GM12873 (cell line): Measurements from ENCODE around the gene ZNF593OS.

Source experiments
- TF ChIP-seq, protein P1 (sequence below): IDR thresholded peaks from 2 replicates; pipeline ENCODE4 v1.5.1; 2012; ENCODE audit warnings: low read depth, mild to moderate bottlenecking, moderate library complexity, low read length, control low read depth; ENCODE audit not compliant: insufficient read depth; ENCODE audit errors: missing control alignments

ZNF593OS gene

GRCh38 chr1:26171084-26172072, at the start of gene ZNF593OS:
Gene ZNF593OS (minus strand): TSS chr1:26171832. CDS start chr1:26171661, 171 bp downstream.
- TF ChIP-seq, protein P1, sequence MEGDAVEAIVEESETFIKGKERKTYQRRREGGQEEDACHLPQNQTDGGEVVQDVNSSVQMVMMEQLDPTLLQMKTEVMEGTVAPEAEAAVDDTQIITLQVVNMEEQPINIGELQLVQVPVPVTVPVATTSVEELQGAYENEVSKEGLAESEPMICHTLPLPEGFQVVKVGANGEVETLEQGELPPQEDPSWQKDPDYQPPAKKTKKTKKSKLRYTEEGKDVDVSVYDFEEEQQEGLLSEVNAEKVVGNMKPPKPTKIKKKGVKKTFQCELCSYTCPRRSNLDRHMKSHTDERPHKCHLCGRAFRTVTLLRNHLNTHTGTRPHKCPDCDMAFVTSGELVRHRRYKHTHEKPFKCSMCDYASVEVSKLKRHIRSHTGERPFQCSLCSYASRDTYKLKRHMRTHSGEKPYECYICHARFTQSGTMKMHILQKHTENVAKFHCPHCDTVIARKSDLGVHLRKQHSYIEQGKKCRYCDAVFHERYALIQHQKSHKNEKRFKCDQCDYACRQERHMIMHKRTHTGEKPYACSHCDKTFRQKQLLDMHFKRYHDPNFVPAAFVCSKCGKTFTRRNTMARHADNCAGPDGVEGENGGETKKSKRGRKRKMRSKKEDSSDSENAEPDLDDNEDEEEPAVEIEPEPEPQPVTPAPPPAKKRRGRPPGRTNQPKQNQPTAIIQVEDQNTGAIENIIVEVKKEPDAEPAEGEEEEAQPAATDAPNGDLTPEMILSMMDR = no peak

DNA sequence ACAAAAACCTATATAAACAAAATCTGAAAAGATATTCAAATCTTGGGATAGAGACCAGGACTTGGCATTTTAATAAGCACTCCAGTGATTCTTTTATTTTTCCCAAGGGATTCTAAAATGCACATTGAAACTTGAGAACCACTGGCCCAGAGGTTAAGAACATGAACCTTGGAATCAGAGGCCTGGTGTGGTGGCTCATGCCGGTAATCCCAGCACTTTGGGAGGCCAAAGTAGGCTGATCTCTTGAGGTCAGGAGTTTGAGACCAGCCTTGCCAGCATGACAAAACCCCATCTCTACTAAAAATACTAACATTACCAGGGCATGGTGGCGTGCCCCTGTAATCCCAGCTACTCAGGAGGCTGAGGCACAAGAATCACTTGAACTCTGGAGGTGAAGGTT, 49.5 kb upstream of the ZNF593OS start:
- TF ChIP-seq, protein P1 = no peak

DNA sequence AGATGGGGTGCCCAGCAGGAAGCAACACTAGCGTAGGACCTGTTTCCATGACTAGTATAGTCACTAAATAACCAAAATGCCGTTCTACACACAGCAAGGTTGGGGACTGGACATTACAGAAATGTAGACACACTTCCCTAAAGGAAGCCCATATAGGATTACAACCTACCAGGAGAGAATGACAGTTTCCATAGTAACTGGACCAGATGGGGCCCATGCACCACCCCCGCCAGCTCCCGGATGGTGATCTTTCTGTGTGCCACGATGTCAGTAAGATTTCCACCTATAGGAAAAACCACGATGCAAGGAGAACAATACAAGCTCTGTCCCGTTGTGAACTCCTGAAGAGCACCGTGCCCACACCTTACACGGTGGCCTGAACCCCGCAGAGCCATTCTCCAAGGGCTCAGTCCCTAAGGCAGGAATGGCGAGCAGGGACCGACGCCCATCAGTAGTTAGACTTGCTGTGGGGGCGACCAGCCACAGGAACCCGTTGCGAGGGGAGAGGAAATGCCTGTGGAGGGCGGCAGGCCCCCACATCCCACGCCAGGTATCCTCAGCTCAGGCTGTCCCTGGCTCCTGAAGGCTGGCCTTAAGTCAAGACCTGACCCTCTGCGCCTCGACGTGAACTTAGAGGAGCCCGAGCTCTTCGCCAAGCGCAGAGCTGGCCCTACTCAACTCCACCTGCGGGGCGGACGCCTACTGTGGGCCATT, 48.7 kb upstream of the ZNF593OS start:
- TF ChIP-seq, protein P1 = no peak

DNA sequence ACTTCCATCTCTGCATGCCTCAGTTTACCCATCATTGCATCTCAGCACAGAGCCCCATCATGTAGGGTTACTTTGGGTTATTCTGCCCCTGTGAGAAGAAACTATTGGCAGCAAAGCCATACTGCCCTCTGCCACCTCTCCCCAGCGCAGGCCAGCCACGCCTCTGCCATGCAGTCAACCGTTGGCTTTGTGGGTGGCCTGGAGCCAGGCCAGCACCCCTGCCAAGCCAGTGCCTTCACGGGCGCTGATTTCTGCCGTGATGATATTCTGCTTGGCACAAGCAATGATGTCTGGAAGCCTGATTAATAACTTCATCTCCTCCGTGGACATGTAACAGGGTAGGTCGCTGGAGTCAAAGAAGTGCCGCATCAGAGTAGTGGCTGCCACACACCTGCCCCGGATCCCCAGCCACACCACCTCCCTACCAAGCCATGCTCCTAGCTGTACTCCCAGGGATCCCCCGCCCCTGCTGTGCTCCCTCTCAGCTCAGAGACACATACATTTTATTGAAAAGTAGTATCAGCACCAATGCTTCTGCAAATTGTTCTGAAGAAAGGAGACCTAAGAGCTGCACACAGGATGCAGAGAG, 47.4 kb upstream of the ZNF593OS start:
- TF ChIP-seq, protein P1 = no peak

- TF ChIP-seq, protein P1 = no peak
These were observed 43.6 kb upstream of the ZNF593OS start for GRCh38 chr1:26215246-26215645.

DNA sequence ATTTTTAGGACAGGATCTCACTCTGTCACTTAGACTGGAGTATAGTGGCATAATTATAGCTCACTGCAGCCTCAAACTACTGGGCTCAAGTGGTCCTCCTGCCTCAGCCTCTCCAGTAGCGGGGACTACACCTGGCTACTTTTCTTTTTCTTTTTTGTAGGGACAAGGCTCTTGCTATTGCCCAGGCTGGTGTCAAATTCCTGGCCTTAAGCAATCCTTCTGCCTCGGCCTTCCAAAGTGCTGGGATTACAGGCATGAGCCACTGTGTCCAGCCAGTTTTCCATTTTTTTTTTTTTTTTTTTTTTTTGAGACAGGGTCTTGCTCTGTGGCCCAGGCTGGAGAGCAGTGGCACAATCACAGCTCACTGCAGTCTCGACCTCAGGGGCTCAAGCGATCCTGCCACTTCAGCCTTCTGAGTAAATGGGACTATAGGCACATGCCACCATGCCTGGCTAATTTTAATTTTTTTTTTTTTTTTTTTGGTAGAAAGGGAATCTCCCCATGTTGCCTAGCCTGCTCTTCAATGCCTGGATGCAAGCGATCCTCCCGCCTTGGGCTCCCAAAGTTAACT, 41.8 kb upstream of the ZNF593OS start:
- TF ChIP-seq, protein P1 = no peak

DNA sequence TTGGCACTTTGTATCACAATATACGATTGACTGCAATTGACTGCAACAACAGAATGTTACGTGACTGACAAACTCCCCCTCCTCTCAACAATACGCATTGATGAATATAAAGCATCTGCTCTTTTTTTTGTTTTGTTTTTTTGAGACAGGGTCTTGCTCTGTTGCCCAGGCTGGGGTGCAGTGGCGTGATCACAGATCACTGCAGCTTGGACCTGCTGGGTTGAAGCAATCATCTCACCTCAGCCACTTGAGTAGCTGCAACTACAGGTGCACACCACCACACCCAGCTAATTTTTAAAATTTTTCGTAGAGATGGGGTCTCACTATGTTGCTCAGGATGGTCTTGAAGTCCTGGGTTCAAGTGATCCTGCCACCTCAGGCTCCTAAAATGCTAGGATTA, 41.1 kb upstream of the ZNF593OS start:
- TF ChIP-seq, protein P1 = no peak
